ENCODE data around the gene BTBD9. TPM values are rescaled to one million over a fixed set of nuclear protein-coding genes. Genes with fewer than 3 reads are reported as not detected.

BTBD9 gene
- total RNA-seq, 4 donors from 2014 or later = 11.7 to 17.7 (median 14.1) TPM

- TF ChIP-seq CTCF (IDR thresholded peaks at IDR 0.05; ENCODE audit: low read depth) = no peak
Observed at GRCh38 chr6:38192011-38192410, 447.7 kb downstream of the BTBD9 start.

GRCh38 chr6:38191418-38191817 lies 448.3 kb downstream of the BTBD9 start:
- TF ChIP-seq CTCF (IDR thresholded peaks at IDR 0.05; ENCODE audit: low read depth) = no peak

GRCh38 chr6:38188677-38189335 lies 450.9 kb downstream of the BTBD9 start:
- TF ChIP-seq CTCF (IDR thresholded peaks at IDR 0.05; ENCODE audit: low read depth) = no peak

GRCh38 chr6:38187811-38188590 lies 451.7 kb downstream of the BTBD9 start:
- TF ChIP-seq CTCF (IDR thresholded peaks at IDR 0.05; ENCODE audit: low read depth) = no peak

GRCh38 chr6:38187325-38187724 lies 452.4 kb downstream of the BTBD9 start:
- TF ChIP-seq CTCF (IDR thresholded peaks at IDR 0.05; ENCODE audit: low read depth) = no peak

GRCh38 chr6:38185752-38186151 lies 454.0 kb downstream of the BTBD9 start:
- TF ChIP-seq CTCF (IDR thresholded peaks at IDR 0.05; ENCODE audit: low read depth) = no peak

- TF ChIP-seq CTCF (IDR thresholded peaks at IDR 0.05; ENCODE audit: low read depth) = no peak
Observed at GRCh38 chr6:38185244-38185643, 454.5 kb downstream of the BTBD9 start.
